ENCODE data around the gene MEX3C.

MEX3C gene

GRCh38 chr18:51197661-51198424, at the start of gene MEX3C:
Gene MEX3C (minus strand): TSS chr18:51197681. CDS start chr18:51197320, 361 bp downstream.
- DNase-seq: peak; percentile 91

- no peak for DNase-seq
Observed at GRCh38 chr18:51241226-51241625, 43.7 kb upstream of the MEX3C start.

- DNase-seq: no peak
Observed at GRCh38 chr18:51236225-51236624, 38.7 kb upstream of the MEX3C start.

- no peak for DNase-seq
Observed at GRCh38 chr18:51235009-51235789, 37.7 kb upstream of the MEX3C start.

GRCh38 chr18:51234117-51235008, 36.9 kb upstream of the MEX3C start:
- no peak for DNase-seq

GRCh38 chr18:51229328-51229727, 31.8 kb upstream of the MEX3C start:
- DNase-seq: no peak

- DNase-seq: no peak
Observed at GRCh38 chr18:51227660-51228059, 30.2 kb upstream of the MEX3C start.

GRCh38 chr18:51226587-51227350, 29.3 kb upstream of the MEX3C start:
- DNase-seq: no peak

GRCh38 chr18:51226068-51226467, 28.6 kb upstream of the MEX3C start:
- DNase-seq: no peak

GRCh38 chr18:51212606-51213005, 15.1 kb upstream of the MEX3C start:
- DNase-seq: no peak

- DNase-seq: no peak
Observed at GRCh38 chr18:51211552-51211951, 14.1 kb upstream of the MEX3C start.

- no peak for DNase-seq
Observed at GRCh38 chr18:51196811-51197660, 445 bp downstream of the MEX3C start.

- DNase-seq: no peak
Observed at GRCh38 chr18:51196118-51196810, 1.2 kb downstream of the MEX3C start.

- DNase-seq: peak; percentile 47
Observed at GRCh38 chr18:51195451-51196117, 1.9 kb downstream of the MEX3C start.

GRCh38 chr18:51195086-51195450, 2.4 kb downstream of the MEX3C start:
- DNase-seq: peak; percentile 9

- no peak for DNase-seq
Observed at GRCh38 chr18:51194604-51195003, 2.9 kb downstream of the MEX3C start.

GRCh38 chr18:51193621-51194287, 3.7 kb downstream of the MEX3C start:
- no peak for DNase-seq

- DNase-seq: no peak
Observed at GRCh38 chr18:51192696-51193095, 4.8 kb downstream of the MEX3C start.

GRCh38 chr18:51192026-51192425, 5.5 kb downstream of the MEX3C start:
- DNase-seq: no peak

Measured in NCI-H2029 treated with DMSO at 0.1 percent for 48 hours (cell line).